ENCODE results near the gene TAX1BP3.
"Not testable (repeated sequence)": the region's sequence is repeated elsewhere in the genome, so short reads cannot be mapped to it uniquely, and the experiment has no call there.

Gene TAX1BP3, protein sequence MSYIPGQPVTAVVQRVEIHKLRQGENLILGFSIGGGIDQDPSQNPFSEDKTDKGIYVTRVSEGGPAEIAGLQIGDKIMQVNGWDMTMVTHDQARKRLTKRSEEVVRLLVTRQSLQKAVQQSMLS

GRCh38 chr17:3668279-3669084, at the start of gene TAX1BP3, which contains the start of gene EMC6:
Gene TAX1BP3, minus strand, starts transcription at chr17:3668578. Its CDS starts 52 bp downstream, at chr17:3668526.
Gene EMC6, plus strand, starts transcription at chr17:3668812. Its CDS starts 335 bp downstream, at chr17:3669147.
- DNase-seq = peak; percentile 97 to 99

DNA sequence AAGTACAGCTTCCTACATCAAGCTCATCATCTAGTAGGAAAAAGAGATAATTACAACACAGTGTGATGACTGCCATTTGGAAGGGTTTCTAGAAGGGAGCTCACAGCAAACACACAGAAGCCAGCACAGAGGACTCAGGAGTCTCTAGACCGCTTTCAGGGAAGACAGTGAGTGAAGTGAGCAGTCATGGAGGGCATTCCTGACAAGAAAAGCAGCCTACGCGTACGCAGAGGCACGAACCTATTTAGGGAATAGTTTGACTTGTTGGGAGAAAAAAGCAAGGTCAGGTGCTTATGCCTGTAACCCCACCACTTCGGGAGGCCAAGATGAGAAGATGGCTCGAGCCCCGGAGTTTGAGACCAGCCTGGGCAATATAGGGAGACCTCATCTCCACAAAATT, 46.9 kb upstream of the TAX1BP3 start:
- no peak for DNase-seq

- DNase-seq = no peak
These were observed 44.6 kb upstream of the TAX1BP3 start for GRCh38 chr17:3712811-3713463.

- DNase-seq = peak; percentile 27 to 76
These were observed 42.6 kb upstream of the TAX1BP3 start for GRCh38 chr17:3710951-3711383.

DNA sequence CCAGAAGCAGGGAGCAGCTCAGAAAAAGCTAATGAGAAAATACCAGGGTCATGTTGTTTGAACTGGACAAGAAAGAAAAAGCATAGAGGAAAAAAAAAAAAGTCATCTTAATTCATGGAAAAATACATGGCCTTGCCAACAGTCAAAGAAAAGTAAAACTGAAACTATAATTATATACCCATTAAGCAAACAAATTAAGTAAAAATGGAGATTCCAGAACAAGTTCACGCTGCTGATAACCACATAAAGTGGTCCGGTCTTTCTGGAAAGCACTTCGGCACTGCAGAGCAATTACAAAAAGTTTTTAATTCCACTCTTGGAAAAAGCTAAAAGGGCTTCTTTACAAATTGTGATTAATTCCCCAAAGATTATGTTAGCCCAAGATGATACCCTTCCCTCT, 40.0 kb upstream of the TAX1BP3 start:
- DNase-seq = no peak

- DNase-seq = not testable (repeated sequence)
These were observed 37.3 kb upstream of the TAX1BP3 start for GRCh38 chr17:3705718-3705984.

- no peak for DNase-seq
These were observed 36.7 kb upstream of the TAX1BP3 start for GRCh38 chr17:3704931-3705717.

DNA sequence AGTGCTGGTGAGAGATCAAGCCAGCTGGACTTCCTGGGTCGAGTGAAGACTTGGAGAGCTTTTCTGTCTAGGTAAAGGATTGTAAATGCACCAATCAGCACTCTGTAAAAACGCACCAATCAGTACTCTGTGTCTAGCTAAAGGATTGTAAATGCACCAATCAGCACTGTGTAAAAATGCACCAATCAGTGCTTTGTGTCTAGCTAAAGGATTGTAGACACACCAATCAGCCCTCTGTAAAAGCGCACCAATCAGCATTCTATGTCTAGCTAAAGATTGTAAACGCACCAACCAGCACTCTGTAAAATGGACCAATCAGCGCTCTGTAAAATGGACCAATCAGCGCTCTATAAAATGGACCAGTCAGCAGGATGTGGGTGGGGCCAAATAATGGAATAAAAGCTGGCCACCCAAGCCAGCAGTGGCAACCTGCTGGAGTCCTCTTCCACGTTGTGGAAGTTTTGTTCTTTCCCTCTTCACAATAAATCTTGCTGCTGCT, 33.7 kb upstream of the TAX1BP3 start:
- DNase-seq = not testable (repeated sequence)

- DNase-seq = no peak
These were observed 31.6 kb upstream of the TAX1BP3 start for GRCh38 chr17:3699951-3700350.

DNA sequence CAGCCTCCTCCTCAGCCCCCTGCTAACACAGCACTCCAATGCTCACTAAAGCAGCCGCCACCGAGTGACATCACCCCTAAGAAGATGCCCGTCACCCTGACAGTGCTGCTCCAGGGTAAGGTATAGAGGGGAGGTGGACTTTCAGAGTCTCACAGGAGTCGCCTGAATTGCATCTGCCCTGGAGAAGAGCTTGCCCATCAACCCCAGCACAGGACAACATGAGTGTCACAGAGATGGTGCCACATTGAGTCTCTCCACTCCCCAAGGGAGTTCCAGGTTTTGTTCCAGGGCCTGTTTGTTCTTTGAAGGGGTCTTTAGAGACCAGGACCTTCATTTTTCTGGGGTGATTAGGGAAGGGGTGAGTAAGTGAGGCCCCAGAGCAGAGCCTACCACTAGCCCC, 29.8 kb upstream of the TAX1BP3 start:
- DNase-seq = no peak

GRCh38 chr17:3697103-3697476, 28.7 kb upstream of the TAX1BP3 start:
- DNase-seq = no peak

GRCh38 chr17:3695723-3696411, 27.5 kb upstream of the TAX1BP3 start, which contains the start of gene P2RX5:
Gene P2RX5, minus strand, starts transcription at chr17:3696155. Its CDS starts 150 bp downstream, at chr17:3696005.
- peak; percentile 36 for DNase-seq

GRCh38 chr17:3695129-3695722, 26.8 kb upstream of the TAX1BP3 start:
- no peak for DNase-seq

DNA sequence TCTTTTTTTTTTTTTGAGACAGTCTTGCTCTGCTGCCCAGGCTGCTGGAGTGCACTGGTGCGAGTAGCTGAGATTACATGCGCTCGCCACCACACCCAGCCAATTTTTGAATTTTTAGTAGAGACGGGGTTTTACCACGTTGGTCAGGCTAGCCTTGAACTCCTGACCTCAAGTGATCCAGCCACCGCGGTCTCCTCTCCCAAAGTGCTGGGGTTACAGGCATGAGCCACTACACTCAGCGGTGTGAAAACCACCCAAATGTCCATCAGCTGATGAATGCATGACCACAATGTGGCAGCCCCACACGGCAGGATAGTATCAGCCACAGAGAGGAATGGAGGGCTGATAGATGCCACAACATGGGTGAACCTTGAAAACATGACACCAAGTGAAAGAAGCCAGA, 25.5 kb upstream of the TAX1BP3 start:
- no peak for DNase-seq

GRCh38 chr17:3693141-3693540, 24.8 kb upstream of the TAX1BP3 start:
- no peak for DNase-seq

DNA sequence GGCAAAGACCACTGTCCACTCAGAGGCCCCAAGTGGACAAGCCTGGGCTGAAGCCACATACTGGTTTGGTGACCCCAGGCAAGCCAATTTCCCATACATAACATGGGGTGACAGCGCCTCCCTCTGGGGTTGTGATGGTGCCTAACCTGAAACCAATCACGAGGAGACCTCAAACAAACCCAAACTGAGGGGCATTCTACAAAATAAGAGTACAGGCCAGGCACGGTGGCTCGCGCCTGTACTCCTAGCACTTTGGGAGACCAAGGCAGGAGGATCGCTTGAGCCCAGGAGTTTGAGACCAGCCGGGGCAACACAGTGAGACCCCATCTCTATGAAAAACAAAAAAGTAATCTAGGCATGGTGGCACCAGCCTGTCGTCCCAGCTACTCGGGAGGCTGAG, 24.0 kb upstream of the TAX1BP3 start:
- no peak for DNase-seq

- DNase-seq = no peak
These were observed 23.3 kb upstream of the TAX1BP3 start for GRCh38 chr17:3691617-3692067.

GRCh38 chr17:3690094-3690715, 21.8 kb upstream of the TAX1BP3 start:
- no peak for DNase-seq

GRCh38 chr17:3689262-3690093, 21.1 kb upstream of the TAX1BP3 start:
- no peak for DNase-seq

- DNase-seq = no peak
These were observed 20.5 kb upstream of the TAX1BP3 start for GRCh38 chr17:3688852-3689261.

Data from stimulated activated CD4-positive, alpha-beta T cell treated with anti-CD3 and anti-CD28 coated beads, Interleukin-4, amount 100 ng/mL, for 4 hours (primary cell).